DOHH2 (cell line): ENCODE data around the gene SPACDR.

Experiments used
- H3F3A ChIP-seq: fragments of 200-600 bp; sonication (generic), shearing (Covaris generic); 2 replicates; pipeline ENCODE4 v1.6.0; 2016; ENCODE audit warnings: antibody characterized with exemption, mild to moderate bottlenecking; ENCODE audit not compliant: control insufficient read depth, insufficient read depth
- H3K27ac ChIP-seq: fragments of 200-600 bp; sonication (generic); 2 replicates; pipeline ENCODE4 v1.5.1; 2014; ENCODE audit warnings: low read depth, mild to moderate bottlenecking, low read length, moderate library complexity
- H3K27me3 ChIP-seq: fragments of 200-600 bp; sonication (generic); 2 replicates; pipeline ENCODE4 v1.6.1; 2014; ENCODE audit warnings: mild to moderate bottlenecking, low read length, mixed read lengths; ENCODE audit not compliant: control insufficient read depth
- H3K36me3 ChIP-seq: fragments of 200-600 bp; sonication (generic); 2 replicates; pipeline ENCODE4 v1.6.1; 2014; ENCODE audit warnings: mild to moderate bottlenecking, low read length, moderate library complexity, mixed read lengths; ENCODE audit not compliant: control insufficient read depth
- H3K4me1 ChIP-seq: fragments of 200-600 bp; sonication (generic); 2 replicates; pipeline ENCODE4 v1.6.1; 2014; ENCODE audit warnings: mild to moderate bottlenecking, low read length, mixed read lengths; ENCODE audit not compliant: control insufficient read depth
- H3K4me2 ChIP-seq: fragments of 200-600 bp; sonication (generic); 2 replicates; pipeline ENCODE4 v1.6.0; 2014; ENCODE audit warnings: mild to moderate bottlenecking, low read length, moderate library complexity
- H3K4me3 ChIP-seq: fragments of 200-600 bp; sonication (generic); 2 replicates; pipeline ENCODE4 v1.5.1; 2014; ENCODE audit warnings: mild to moderate bottlenecking, low read length, mixed read lengths
- H3K79me2 ChIP-seq: fragments of 200-600 bp; sonication (generic); 2 replicates; pipeline ENCODE4 v1.6.1; 2014; ENCODE audit warnings: mild to moderate bottlenecking, low read length, mixed read lengths; ENCODE audit not compliant: control insufficient read depth
- H3K9me2 ChIP-seq: fragments of 200-600 bp; sonication (generic); replicated peaks from 2 replicates; pipeline ENCODE4 v1.6.1; 2014; ENCODE audit warnings: mild to moderate bottlenecking, low read length, mixed read lengths; ENCODE audit not compliant: control insufficient read depth
- H3K9me3 ChIP-seq: fragments of 200-600 bp; sonication (generic); 2 replicates; pipeline ENCODE4 v1.6.1; 2014; ENCODE audit warnings: antibody characterized with exemption, low read length, mixed read lengths; ENCODE audit not compliant: control insufficient read depth, insufficient read depth
- H4K20me1 ChIP-seq: fragments of 200-600 bp; sonication (generic); 2 replicates; pipeline ENCODE4 v1.6.0; 2014; ENCODE audit warnings: low read depth, mild to moderate bottlenecking, antibody characterized with exemption, low read length, moderate library complexity; ENCODE audit not compliant: control insufficient read depth, insufficient read depth
- EZH2phosphoT487 ChIP-seq: fragments of 200-600 bp; sonication (generic); IDR thresholded peaks from 2 replicates; pipeline ENCODE4 v1.6.1; 2017; ENCODE audit warnings: borderline replicate concordance, mild to moderate bottlenecking, antibody characterized with exemption, low read length, moderate library complexity, mixed read lengths
- TF ChIP-seq, protein P1 (sequence below): fragments of 200-600 bp; sonication (generic); IDR thresholded peaks from one replicate; pipeline ENCODE4 v1.5.1; 2014; ENCODE audit warnings: antibody characterized with exemption, mild to moderate bottlenecking, low read depth, low read length; ENCODE audit not compliant: poor library complexity, severe bottlenecking

The SPACDR gene

DNA sequence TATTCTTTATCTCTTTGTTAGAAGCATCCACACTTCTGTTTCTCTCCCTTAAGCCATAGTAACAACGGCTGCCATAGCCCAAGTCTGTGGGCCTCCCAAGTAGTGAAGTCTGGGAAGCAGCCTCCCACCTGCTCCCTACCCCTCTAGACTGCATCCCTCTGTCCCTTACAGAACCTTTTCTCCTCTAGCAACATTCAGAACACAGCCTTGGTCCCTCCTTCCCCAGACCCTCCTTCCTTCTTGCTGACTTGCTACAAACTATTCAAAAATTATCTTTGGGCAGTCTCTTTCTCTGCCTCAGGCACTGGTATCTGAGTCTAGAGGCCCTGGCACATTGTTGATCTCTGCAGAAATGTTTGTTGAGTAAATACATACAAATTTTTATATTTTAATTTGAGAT is 17.4 kb upstream of the SPACDR start:
- no peak for TF ChIP-seq EZH2phosphoT487
- TF ChIP-seq, protein P1, sequence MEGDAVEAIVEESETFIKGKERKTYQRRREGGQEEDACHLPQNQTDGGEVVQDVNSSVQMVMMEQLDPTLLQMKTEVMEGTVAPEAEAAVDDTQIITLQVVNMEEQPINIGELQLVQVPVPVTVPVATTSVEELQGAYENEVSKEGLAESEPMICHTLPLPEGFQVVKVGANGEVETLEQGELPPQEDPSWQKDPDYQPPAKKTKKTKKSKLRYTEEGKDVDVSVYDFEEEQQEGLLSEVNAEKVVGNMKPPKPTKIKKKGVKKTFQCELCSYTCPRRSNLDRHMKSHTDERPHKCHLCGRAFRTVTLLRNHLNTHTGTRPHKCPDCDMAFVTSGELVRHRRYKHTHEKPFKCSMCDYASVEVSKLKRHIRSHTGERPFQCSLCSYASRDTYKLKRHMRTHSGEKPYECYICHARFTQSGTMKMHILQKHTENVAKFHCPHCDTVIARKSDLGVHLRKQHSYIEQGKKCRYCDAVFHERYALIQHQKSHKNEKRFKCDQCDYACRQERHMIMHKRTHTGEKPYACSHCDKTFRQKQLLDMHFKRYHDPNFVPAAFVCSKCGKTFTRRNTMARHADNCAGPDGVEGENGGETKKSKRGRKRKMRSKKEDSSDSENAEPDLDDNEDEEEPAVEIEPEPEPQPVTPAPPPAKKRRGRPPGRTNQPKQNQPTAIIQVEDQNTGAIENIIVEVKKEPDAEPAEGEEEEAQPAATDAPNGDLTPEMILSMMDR: no peak

DNA sequence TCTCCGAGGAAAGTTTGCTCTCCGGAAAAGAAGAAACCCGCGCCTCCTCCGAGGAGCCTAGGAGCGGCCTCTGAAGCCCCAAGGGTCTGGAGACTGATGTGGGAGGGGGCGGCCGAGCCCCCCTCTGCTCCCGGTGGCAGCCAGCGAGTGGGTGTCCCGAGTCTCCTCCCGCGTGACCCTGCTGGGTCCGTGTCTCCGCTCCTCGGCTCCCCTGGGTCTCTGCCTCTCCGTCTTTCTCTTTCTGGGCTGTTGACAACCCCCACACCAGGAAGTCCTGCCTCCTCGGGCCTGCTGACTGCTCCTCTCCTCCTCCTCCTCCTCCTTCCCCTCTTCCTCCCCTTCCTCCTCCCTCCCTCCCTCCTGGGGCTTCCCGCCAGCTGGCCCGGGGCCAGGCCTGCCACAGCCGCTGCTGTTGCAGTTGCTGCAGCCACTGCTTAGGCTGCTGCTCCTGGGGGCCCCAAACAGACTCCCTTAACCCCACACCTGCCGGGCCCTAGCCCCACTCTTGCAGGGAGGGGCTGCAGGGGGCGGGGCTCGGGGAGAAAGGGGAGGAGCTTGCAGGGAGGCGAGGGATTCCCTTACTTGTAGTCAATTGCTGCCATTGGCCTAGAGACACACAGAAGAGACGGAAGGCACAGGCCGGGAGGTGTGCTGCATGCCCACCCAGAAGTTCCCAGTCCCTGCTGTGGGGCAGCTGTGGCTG is 15.0 kb upstream of the SPACDR start, which contains the start of gene TSC22D4:
TSS of gene TSC22D4 (minus strand) at position 257 of the 703 bp plus-strand sequence. CDS start 1,176 bp downstream, outside the sequence.
- Histone ChIP-seq H3K4me3 (peak within 1 kb of the TSS; percentile 96), H3F3A (peaks cover 6% of the 10 kb centered on the region; the same call in 1 of the 2 replicates), H3K27ac (peak within 1 kb of the TSS; percentile 83), H3K4me2 (peak within 1 kb of the TSS; percentile 95), H3K27me3 (peaks cover 4% of the 10 kb centered on the region), H3K36me3 (peaks cover 47% of the 10 kb centered on the region), H3K79me2 (peaks cover 53% of the 10 kb centered on the region), H4K20me1 (peaks cover 27% of the 10 kb centered on the region), H3K4me1 (peaks cover 55% of the 10 kb centered on the region), H3K9me3 (no peaks in the 10 kb centered on the region), H3K9me2 (no peaks in the 10 kb centered on the region)
- TF ChIP-seq, protein P1: no peak
- TF ChIP-seq EZH2phosphoT487: no peak

More for the DNA sequence above, 17.4 kb upstream of the SPACDR start:
- Histone ChIP-seq H3K79me2 (peaks cover 29% of the 10 kb centered on the region), H3K27ac (no peak overlapping the region), H3K4me3 (no peak overlapping the region), H3K4me1 (peaks cover 32% of the 10 kb centered on the region), H3K9me2 (no peaks in the 10 kb centered on the region), H3K36me3 (peaks cover 24% of the 10 kb centered on the region), H3K27me3 (peaks cover 16% of the 10 kb centered on the region), H3F3A (peaks cover 6% of the 10 kb centered on the region), H3K9me3 (no peaks in the 10 kb centered on the region), H4K20me1 (peaks cover 8% of the 10 kb centered on the region), H3K4me2 (no peak overlapping the region)

DNA sequence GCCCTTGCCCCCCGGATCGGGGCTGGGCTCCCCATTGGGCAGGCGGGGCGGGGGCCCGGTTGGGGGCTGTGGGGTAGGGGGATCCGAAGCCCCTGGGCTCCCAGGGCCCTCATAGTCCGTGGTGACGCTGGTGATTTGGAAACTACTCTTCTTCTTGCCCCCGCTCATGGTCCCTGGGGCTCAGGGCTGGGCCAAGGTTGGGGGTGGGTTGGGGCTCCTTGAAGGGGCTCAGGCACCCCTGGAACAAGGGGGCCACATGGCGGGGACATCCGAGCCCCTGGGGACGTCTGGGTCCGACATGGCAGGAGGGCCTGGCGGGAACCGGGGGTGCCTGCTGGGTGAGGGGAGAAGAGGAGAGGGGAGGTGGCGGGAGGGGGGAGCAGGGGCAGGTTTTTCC is 13.8 kb upstream of the SPACDR start:
- Histone ChIP-seq H3K4me1 (peaks cover 60% of the 10 kb centered on the region), H3K9me3 (no peaks in the 10 kb centered on the region), H3K4me2 (peak overlapping the region; percentile 95), H3K27ac (peak overlapping the region; percentile 83), H3K4me3 (peak overlapping the region; percentile 96), H3F3A (peaks cover 3% of the 10 kb centered on the region; the same call in 1 of the 2 replicates), H3K36me3 (peaks cover 56% of the 10 kb centered on the region), H4K20me1 (peaks cover 29% of the 10 kb centered on the region), H3K9me2 (no peaks in the 10 kb centered on the region), H3K27me3 (no peaks in the 10 kb centered on the region), H3K79me2 (peaks cover 54% of the 10 kb centered on the region)
- TF ChIP-seq, protein P1: no peak
- TF ChIP-seq EZH2phosphoT487: no peak
